ENCODE measurements around the gene RIN3. TPM values are rescaled to one million over a fixed set of nuclear protein-coding genes. Genes with fewer than 3 reads are reported as not detected.

The RIN3 gene
- total RNA-seq, 1 experiment from 2014 or later = 1.5 TPM

DNA sequence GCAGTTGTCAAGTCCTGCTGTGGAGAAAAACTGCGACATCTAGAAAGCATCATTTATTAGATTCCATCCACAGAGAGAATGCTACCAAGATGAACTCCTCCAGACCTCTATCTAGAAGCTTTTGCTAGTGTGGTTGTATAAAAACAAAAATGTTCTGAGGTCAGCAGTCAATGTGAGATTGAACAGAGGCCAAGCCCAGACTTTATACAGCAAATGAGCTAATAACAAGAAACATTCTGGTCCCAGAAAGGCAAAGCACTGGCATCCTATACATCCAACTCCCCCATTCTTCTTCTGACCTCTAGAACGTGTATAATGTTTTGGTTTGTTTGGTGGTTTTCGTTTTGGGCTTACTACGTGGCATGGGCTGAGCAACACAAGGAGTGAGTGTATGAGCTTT, 26.7 kb upstream of the RIN3 start:
- Histone ChIP-seq H3K14ac (ENCODE audit: insufficient read depth, low read length) (no peak overlapping the region), H3K4me1 (ENCODE audit: insufficient read depth, low read length) (peaks cover 2% of the 10 kb centered on the region; the same call in 1 of the 2 replicates), H3T11ph (ENCODE audit: low read length) (no peak overlapping the region), H3K27me3 (ENCODE audit: insufficient read depth, low read length) (no peaks in the 10 kb centered on the region), H3K27ac (ENCODE audit: insufficient read length, low read depth, low read length) (no peak overlapping the region), H4K20me1 (ENCODE audit: control insufficient read depth, insufficient read depth, insufficient read length) (no peaks in the 10 kb centered on the region), H3K79me1 (ENCODE audit: insufficient read depth, low read depth, low read length, poor library complexity, severe bottlenecking) (no peaks in the 10 kb centered on the region), H2BK5ac (ENCODE audit: insufficient read length, low read length) (no peak overlapping the region), H2BK12ac (ENCODE audit: insufficient read length, low read depth, low read length) (no peak overlapping the region), H3K4ac (ENCODE audit: low read depth, low read length) (no peak overlapping the region), H3K23ac (ENCODE audit: insufficient read length, low read depth, low read length) (no peak overlapping the region), H3K18ac (ENCODE audit: insufficient read length, low read depth, low read length) (no peak overlapping the region), H2AK5ac (ENCODE audit: insufficient read length, low read length) (no peak overlapping the region), H3K56ac (ENCODE audit: insufficient read length, low read depth, low read length) (no peak overlapping the region), H2BK15ac (ENCODE audit: low read depth, low read length) (no peak overlapping the region), H3K4me2 (ENCODE audit: insufficient read depth, insufficient read length, low read length) (no peak overlapping the region), H3K9ac (ENCODE audit: extremely low read depth, insufficient read length, low read length) (no peak overlapping the region), H2AFZ (ENCODE audit: low read length) (no peak overlapping the region), H4K5ac (ENCODE audit: insufficient read length, low read depth, low read length) (no peak overlapping the region), H4K8ac (replicated peaks; ENCODE audit: insufficient read length, low read depth, low read length) (no peak overlapping the region), H3K23me2 (ENCODE audit: insufficient read length, low read depth, low read length, poor library complexity, severe bottlenecking) (no peaks in the 10 kb centered on the region), H4K91ac (ENCODE audit: insufficient read length, low read depth, low read length) (no peak overlapping the region), H2BK20ac (ENCODE audit: low read depth, low read length, poor library complexity, severe bottlenecking) (no peak overlapping the region), H3K9me3 (ENCODE audit: control insufficient read depth, low read depth, low read length) (no peaks in the 10 kb centered on the region), H3K79me2 (ENCODE audit: insufficient read depth, low read length) (no peaks in the 10 kb centered on the region), H2BK120ac (ENCODE audit: low read depth, low read length, poor library complexity, severe bottlenecking) (no peak overlapping the region)
- Mint-ChIP-seq H3K27ac (no peak overlapping the region), H3K27me3 (ENCODE audit: low read depth) (peaks cover 55% of the 10 kb centered on the region), H3K36me3 (ENCODE audit: insufficient read depth in 1 of 3, low read depth in 3 of 3) (no peaks in the 10 kb centered on the region), H3K4me1 (peaks cover 12% of the 10 kb centered on the region in 2 experiments), H3K4me3 (no peak overlapping the region), H3K9me3 (no peaks in the 10 kb centered on the region)
- no CpG with 5 or more reads among the region's 4 CpGs for WGBS (ENCODE audit: extremely low coverage, insufficient read length, low lambda C conversion rate)
- DNase-seq = no peak
- no peak for TF ChIP-seq CTCF (conservative IDR thresholded peaks at IDR 0.05)
